GM21390 (cell line): ENCODE results near the gene INSC.

Experiments
- ATAC-seq: cut with Tn5 transposase; IDR thresholded peaks from one replicate; pipeline ENCODE4 v1.9.1; 2021; ENCODE audit not compliant: unreplicated experiment

Gene INSC

GRCh38 chr11:15280393-15280792 is 165.7 kb downstream of the INSC start:
- ATAC-seq, result peak; percentile 67

- no peak for ATAC-seq
Observed at GRCh38 chr11:15282754-15283153, 168.0 kb downstream of the INSC start.

DNA sequence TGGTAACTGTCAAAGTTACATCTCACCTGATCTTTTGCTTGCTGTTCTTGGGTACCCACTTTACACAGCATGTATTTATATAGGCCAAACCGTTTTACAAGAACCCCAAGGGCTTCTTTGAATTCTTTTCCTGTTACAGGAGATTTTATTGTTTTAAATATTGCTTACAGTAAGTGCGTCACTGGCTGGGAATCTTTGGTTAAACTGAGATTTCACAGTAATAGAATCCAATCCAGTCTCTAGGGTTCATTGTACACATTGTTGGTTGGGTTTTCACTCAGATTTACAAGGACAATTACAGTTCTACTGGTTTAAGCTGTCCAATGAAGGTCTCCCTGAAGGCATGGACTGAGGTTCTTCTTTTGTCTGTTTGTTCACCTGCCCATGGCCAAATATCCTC is 171.7 kb downstream of the INSC start:
- ATAC-seq, result no peak

DNA sequence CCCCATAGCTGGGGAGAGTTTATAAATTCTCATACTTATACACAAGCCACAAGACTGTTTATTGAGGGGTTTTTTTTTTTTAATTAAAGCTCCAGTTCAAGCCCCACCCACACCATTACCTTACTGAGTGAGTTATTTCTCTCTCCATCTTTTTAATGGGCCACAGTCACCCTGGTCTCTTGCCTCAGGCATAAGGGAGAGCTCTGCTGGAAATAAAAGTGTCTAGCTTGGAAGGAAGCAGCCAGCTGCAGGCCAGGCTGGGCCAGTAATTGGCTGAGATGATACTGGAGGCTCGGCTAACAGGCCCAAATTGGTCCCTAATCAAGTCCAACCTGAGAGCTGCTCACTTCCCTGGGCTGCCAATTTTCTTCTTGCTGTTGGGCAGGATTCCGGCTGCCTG is 174.1 kb downstream of the INSC start:
- no peak for ATAC-seq

- no peak for ATAC-seq
Observed at GRCh38 chr11:15289723-15290122, 175.0 kb downstream of the INSC start.

DNA sequence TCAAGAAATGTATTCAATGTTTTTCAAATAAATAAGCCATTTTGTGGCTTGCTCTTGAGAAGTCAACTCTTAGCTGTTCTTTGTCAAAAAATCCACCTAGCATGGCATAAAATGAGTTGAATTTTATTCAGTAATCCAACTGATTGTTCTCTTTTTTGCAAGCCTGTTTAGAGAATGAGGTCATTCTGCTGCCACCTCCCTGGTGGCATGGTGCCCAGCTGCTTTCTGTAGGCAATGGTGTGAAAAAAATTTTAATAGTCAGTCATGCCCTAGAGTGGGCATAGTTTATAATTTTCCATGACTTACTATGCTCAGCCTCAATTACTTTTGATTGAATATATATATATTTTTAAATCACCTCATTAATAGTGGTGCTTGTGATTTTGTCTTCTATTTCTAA is 177.2 kb downstream of the INSC start:
- no peak for ATAC-seq

GRCh38 chr11:15293975-15294620 is 179.4 kb downstream of the INSC start:
- ATAC-seq, result no peak

DNA sequence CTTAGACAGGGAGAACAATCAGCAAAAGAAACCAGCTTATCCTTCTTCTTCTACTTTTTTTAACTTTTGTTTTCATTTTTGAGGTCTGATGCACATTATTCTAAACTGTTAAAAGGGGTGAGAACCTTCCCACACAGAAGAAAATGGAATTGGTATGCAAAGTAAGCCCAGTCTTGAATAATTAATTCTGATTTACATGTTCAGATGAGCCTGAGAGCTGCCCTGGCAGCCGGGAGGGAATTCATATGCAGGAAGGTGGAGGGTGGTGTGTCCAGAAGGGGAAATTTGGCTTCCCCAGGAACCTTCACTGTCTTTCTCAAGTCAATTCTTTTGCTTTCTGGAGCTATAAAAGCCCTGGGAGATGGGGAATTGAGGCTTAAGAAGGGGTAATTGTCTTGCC is 181.0 kb downstream of the INSC start:
- ATAC-seq, result no peak
